Vagina (tissue), 2 donors: Measurements from ENCODE around the gene SURF4. TPM values are rescaled to one million over a fixed set of nuclear protein-coding genes. Genes with fewer than 3 reads are reported as not detected.

Source experiments
- DNase-seq, 2 donors: peaks; one replicate each; pipeline ENCODE4 v3.0.0-alpha.2; 2017; ENCODE audit errors: extremely low spot score in 2 of 2
- H3K27ac ChIP-seq: fragments of 200-600 bp; sonication (generic); one replicate; pipeline ENCODE4 v1.5.1; 2019
- H3K27me3 ChIP-seq: fragments of 200-600 bp; sonication (generic); one replicate; pipeline ENCODE4 v1.5.1; 2019
- H3K36me3 ChIP-seq, 2 donors: fragments of 200-600 bp; sonication (generic); one replicate each; pipeline ENCODE4 v1.5.1; 2017 to 2019
- H3K4me1 ChIP-seq: fragments of 200-600 bp; sonication (generic); one replicate; pipeline ENCODE4 v1.5.1; 2019
- H3K4me3 ChIP-seq, 2 donors: fragments of 200-600 bp; sonication (generic); 1 replicate in 1 of 2; 2 replicates in 1 of 2; pipeline ENCODE4 v1.5.1; 2016 to 2019
- H3K9me3 ChIP-seq: fragments of 200-600 bp; sonication (generic); one replicate; pipeline ENCODE4 v1.5.1; 2019
- POLR2A ChIP-seq, 2 donors: fragments of 450-650 bp; IDR thresholded peaks; one replicate each; pipeline ENCODE4 v1.6.1; 2017; ENCODE audit warnings: antibody characterized with exemption in 2 of 2, mild to moderate bottlenecking in 2 of 2, moderate library complexity in 2 of 2
- POLR2AphosphoS5 ChIP-seq, 2 donors: sonication (generic); formaldehyde crosslinking; IDR thresholded peaks; one replicate each; pipeline ENCODE4 v1.9.0; 2017; ENCODE audit warnings: antibody characterized with exemption in 2 of 2, mild to moderate bottlenecking in 2 of 2, low read depth in 1 of 2; ENCODE audit not compliant: insufficient read depth in 1 of 2
- intact Hi-C: fragments of 100-400 bp; cut with DNase I; formaldehyde crosslinking; loops from one replicate; pipeline ENCODE4 v1.15.1; 2023
- total RNA-seq: library from RNA; depleted of rRNA; stranded (reverse); fragments of >200 nt; gene quantifications from one replicate; pipeline ENCODE4 v1.2.3, GENCODE V29; 2016
- TF ChIP-seq, protein P1 (sequence below), 3 experiments: fragments of 450-650 bp in 2 of 3; fragments of 200-600 bp in 1 of 3; sonication (generic) in 1 of 3; IDR thresholded peaks; one replicate each; pipeline ENCODE4 v1.5.1; 2017 to 2019; ENCODE audit warnings: antibody characterized with exemption in 3 of 3, mild to moderate bottlenecking in 2 of 3, moderate library complexity in 2 of 3

The SURF4 gene
- total RNA-seq, 1 donor from 2014 or later: 112 TPM

DNA sequence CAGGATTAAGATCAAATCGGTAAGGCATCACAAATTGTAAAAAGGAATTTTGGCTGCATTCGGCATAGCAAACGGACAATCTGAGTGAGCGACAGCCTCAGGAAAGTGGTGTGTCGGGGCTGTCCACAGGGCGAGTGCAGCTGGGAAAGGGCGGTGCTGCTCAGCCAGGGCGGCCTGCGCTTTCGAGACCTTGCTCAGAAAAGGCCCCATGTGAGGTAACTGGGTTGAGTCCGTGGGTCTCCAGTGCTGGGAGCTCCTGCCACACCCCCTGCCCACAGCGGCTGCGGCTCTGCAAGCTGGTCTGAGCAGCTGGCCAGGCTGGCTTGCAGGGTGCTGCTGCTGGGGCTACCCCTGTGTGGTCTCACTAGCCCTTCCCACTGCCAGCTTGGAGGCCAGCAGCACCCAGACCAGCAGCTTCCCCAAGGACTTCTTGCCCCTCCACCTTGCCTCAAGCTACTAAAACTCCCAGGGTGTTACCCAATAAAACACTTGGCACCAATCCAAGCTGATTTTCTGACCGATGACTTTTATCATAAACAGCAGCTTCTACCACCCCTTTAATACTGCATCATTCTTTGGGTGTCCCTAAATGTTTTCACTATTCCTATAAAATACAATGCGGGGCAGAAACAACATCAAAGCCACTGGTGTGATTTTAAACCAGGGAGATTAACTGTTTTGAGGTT, 13.4 kb downstream of the SURF4 start:
- no peak for DNase-seq
- Histone ChIP-seq H3K4me1 (peaks cover 39% of the 10 kb centered on the region), H3K27me3 (no peaks in the 10 kb centered on the region), H3K27ac (no peak overlapping the region), H3K9me3 (no peaks in the 10 kb centered on the region), H3K36me3 (peaks cover 6 to 73% of the 10 kb centered on the region in 2 donors), H3K4me3 (no peak overlapping the region)
- TF ChIP-seq, protein P1, sequence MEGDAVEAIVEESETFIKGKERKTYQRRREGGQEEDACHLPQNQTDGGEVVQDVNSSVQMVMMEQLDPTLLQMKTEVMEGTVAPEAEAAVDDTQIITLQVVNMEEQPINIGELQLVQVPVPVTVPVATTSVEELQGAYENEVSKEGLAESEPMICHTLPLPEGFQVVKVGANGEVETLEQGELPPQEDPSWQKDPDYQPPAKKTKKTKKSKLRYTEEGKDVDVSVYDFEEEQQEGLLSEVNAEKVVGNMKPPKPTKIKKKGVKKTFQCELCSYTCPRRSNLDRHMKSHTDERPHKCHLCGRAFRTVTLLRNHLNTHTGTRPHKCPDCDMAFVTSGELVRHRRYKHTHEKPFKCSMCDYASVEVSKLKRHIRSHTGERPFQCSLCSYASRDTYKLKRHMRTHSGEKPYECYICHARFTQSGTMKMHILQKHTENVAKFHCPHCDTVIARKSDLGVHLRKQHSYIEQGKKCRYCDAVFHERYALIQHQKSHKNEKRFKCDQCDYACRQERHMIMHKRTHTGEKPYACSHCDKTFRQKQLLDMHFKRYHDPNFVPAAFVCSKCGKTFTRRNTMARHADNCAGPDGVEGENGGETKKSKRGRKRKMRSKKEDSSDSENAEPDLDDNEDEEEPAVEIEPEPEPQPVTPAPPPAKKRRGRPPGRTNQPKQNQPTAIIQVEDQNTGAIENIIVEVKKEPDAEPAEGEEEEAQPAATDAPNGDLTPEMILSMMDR (IDR thresholded peaks at IDR 0.05): no peak
- intact Hi-C loops: no loop called here

DNA sequence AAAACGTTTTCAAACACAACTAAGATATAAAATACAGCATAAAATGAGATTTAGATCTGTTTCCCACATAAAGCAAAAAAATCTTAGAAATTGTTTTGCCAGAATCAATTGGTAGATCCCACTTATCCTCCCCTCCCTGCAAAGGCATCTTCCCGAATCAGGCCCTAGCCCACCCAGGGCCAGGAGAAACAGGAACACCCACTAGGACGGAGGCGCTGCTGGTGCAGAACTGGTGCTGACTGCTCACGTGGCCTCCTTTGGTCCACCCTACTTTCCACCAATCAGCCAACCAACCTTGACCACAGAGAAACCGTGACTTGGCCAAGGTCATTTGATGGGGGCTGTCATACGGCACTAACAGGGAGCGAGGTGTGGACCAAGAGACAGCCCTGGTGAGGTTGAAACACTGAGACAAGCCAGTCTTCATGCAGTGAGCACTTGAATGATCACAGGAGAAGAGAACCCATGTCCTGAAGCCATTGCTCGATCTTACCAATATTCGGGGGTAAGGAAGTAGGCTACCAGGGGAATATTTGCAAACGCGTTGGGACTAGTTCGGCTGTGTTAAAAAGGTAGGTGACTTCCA, 14.3 kb downstream of the SURF4 start:
- peaks cover 44% of the 10 kb centered on the region for H3K4me1 ChIP-seq
- DNase-seq: no peak
- H3K27me3 ChIP-seq: no peaks in the 10 kb centered on the region
- H3K4me3 ChIP-seq: no peak overlapping the region
- no peak overlapping the region for H3K27ac ChIP-seq
- TF ChIP-seq POLR2AphosphoS5 (IDR thresholded peaks at IDR 0.05; ENCODE audit: insufficient read depth in 1 of 2, low read depth in 1 of 2) (no peak), POLR2A (IDR thresholded peaks at IDR 0.05) (no peak)
- TF ChIP-seq, protein P1 (IDR thresholded peaks at IDR 0.05): no peak
- H3K36me3 ChIP-seq: peaks cover 6 to 66% of the 10 kb centered on the region in 2 donors
- intact Hi-C loops: no loop called here
- no peaks in the 10 kb centered on the region for H3K9me3 ChIP-seq

DNA sequence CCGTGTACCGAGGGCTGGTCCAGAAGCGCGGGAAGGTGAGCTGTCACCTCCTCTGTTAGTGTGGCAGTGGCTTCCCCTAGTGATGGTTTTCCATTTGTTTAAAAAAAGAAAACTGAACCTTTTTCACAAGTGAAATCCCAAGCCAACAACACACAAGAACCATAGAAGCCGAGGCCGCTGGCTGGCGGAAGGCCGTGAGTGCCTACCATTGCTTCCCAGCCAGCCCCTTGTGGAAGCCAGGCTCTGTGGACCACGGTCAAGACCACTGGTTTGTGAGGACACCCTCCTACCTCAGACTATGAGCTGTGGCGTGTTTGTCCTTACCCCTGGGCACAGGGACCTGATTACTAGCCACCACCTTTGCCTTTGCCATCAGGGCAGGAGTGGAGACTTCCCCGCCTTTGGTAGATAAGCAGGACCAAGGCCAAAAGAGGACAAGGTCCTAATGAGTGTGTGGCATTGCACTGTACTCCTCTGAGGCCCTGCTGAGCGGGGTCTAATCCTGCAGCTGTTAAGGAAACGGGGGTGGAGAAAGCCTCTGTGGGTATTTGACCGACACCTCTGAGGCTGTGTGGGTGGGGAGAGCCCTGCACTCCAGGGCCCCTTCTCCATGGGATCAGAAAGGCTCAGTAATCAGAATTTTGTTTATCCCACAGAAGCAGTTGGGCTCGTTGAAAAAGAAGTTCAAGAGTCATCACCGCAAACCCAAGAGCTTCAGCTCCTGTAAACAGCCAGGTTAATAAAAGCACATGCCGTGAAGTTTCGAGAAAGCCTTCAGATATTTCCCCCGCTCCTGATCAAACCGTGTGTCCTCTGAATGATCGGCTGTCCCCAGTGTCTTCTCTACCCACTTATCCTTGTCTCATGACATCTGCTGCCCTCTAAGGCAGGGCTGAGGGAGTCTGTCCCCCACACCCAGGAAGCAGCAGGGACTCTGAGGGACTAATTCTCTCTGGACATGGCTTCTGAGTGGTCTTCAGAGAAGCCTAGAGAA, 15.2 kb downstream of the SURF4 start:
- H3K4me3 ChIP-seq: no peak overlapping the region
- intact Hi-C loops: no loop called here
- no peak for DNase-seq
- no peaks in the 10 kb centered on the region for H3K9me3 ChIP-seq
- TF ChIP-seq POLR2AphosphoS5 (IDR thresholded peaks at IDR 0.05; ENCODE audit: insufficient read depth in 1 of 2, low read depth in 1 of 2) (no peak), POLR2A (IDR thresholded peaks at IDR 0.05) (no peak)
- TF ChIP-seq, protein P1 (IDR thresholded peaks at IDR 0.05): no peak
- peaks cover under 1 to 57% of the 10 kb centered on the region in 2 donors for H3K36me3 ChIP-seq
- H3K27ac ChIP-seq: no peak overlapping the region
- H3K4me1 ChIP-seq: peaks cover 46% of the 10 kb centered on the region
- no peaks in the 10 kb centered on the region for H3K27me3 ChIP-seq

DNA sequence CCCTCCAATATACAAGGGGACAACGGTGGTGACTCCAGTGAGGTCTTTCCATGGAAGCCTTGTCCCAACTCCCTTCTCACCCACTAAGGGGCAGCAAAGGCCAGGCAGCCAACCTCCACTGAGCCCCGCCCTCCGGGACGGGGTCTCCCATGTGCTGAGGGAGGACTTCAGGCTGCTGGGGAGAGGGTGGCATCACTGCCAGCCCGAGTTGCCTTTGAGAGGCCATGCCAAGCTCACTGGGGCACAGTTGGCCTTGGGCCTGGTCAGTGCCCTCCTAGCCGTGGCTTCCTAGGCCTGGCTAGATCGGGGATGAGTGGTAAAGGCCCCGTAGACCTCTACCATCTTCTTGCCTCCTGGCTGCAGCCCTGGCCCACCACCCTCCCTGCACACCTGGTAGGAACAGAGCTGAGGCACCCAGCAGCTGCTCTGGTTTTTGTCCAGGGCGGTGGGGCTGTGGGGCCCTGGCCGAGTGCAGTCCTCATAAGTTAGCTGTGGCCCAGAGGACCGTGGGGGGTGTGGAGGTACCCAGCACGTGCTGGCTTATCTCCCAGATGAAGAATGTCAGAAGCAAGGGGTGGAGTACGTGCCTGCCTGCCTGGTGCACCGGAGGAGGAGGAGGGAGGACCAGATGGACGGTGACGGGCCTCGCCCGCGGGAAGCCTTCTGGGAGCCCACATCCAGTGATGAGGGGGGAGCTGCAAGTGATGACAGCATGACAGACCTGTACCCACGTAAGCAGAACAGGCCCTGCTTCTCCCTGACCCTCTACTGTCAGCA, 16.3 kb downstream of the SURF4 start:
- DNase-seq: no peak
- no peaks in the 10 kb centered on the region for H3K27me3 ChIP-seq
- TF ChIP-seq POLR2A (IDR thresholded peaks at IDR 0.05) (no peak), POLR2AphosphoS5 (IDR thresholded peaks at IDR 0.05; ENCODE audit: insufficient read depth in 1 of 2, low read depth in 1 of 2) (no peak)
- TF ChIP-seq, protein P1 (IDR thresholded peaks at IDR 0.05): no peak
- peaks cover 51% of the 10 kb centered on the region for H3K4me1 ChIP-seq
- peaks cover 0 to 46% of the 10 kb centered on the region in 2 donors for H3K36me3 ChIP-seq
- intact Hi-C loops: no loop called here
- no peak overlapping the region for H3K4me3 ChIP-seq
- no peak overlapping the region for H3K27ac ChIP-seq
- no peaks in the 10 kb centered on the region for H3K9me3 ChIP-seq
